K562 treated with DMSO at 1 percent for 12 hours (cell line): ENCODE results near the gene IFNA1. TPM values are rescaled to one million over a fixed set of nuclear protein-coding genes. Genes with fewer than 3 reads are reported as not detected.

ENCODE experiments used
- total RNA-seq: library from RNA; unstranded; fragments of 300-600 nt; gene quantifications from 2 replicates; pipeline ENCODE4 v1.2.3, GENCODE V29; 2022; ENCODE audit not compliant: insufficient read depth

The IFNA1 gene
- total RNA-seq: not detected in 2 replicates

GRCh38 chr9:21440139-21440538 is at the start of gene IFNA1:
Gene IFNA1, plus strand, starts transcription at chr9:21440439. Its CDS starts 69 bp downstream, at chr9:21440508.

GRCh38 chr9:21408817-21409216 is 31.4 kb upstream of the IFNA1 start, which contains the start of gene IFNA8:
Gene IFNA8, plus strand, starts transcription at chr9:21409117. Its CDS starts 60 bp downstream, at chr9:21409177.

GRCh38 chr9:21482213-21482612 is 42.0 kb downstream of the IFNA1 start, which contains the start of gene IFNE:
Gene IFNE, minus strand, starts transcription at chr9:21482313. Its CDS starts 619 bp downstream, at chr9:21481694.

Other genes starting within 250 kb of the IFNA1 start
- not detected in 2 replicates for gene IFNA7, start 238.2 kb upstream of the IFNA1 start, total RNA-seq
- not detected in 2 replicates for gene IFNA10, start 233.3 kb upstream of the IFNA1 start, total RNA-seq
- not detected in 2 replicates for gene IFNA16, start 223.1 kb upstream of the IFNA1 start, total RNA-seq
- not detected in 2 replicates for gene IFNA17, start 212.2 kb upstream of the IFNA1 start, total RNA-seq
- not detected in 2 replicates for gene IFNA14, start 200.4 kb upstream of the IFNA1 start, total RNA-seq
- not detected in 2 replicates for gene IFNA5, start 135.1 kb upstream of the IFNA1 start, total RNA-seq
- not detected in 2 replicates for gene KLHL9, start 105.0 kb upstream of the IFNA1 start, total RNA-seq
- not detected in 2 replicates for gene IFNA6, start 89.6 kb upstream of the IFNA1 start, total RNA-seq
- gene IFNA13, start 72.4 kb upstream of the IFNA1 start, total RNA-seq: not detected in 2 replicates
- not detected in 2 replicates for gene IFNA2, start 55.0 kb upstream of the IFNA1 start, total RNA-seq
- not detected in 2 replicates for gene IFNA8, start 31.3 kb upstream of the IFNA1 start, total RNA-seq
- not detected in 2 replicates for gene IFNE, start 41.9 kb downstream of the IFNA1 start, total RNA-seq